Cardiac fibroblast (primary cell): ENCODE data around the gene AGO3.
A peak's percentile ranks its signal among the peaks of the same experiment; 100 is the strongest.

Source experiments
- DNase-seq, 2 donors: peaks; one replicate each; pipeline versions ENCODE4 v3.0.0 to v3.0.0-alpha.2; 2010; ENCODE audit warnings: low read depth in 2 of 2
- H3K4me3 ChIP-seq, 2 donors: replicated peaks in 1 of 2; 1 replicate in 1 of 2; 2 replicates in 1 of 2; pipeline ENCODE4 v1.5.1; 2011; ENCODE audit warnings: low read depth in 2 of 2, low read length in 2 of 2, mild to moderate bottlenecking in 2 of 2, moderate library complexity in 1 of 2
- TF ChIP-seq, protein P1 (sequence below): IDR thresholded peaks from one replicate; pipeline ENCODE4 v1.5.1; 2011; ENCODE audit warnings: low read depth, mild to moderate bottlenecking, low read length, inconsistent platforms

The AGO3 gene

DNA sequence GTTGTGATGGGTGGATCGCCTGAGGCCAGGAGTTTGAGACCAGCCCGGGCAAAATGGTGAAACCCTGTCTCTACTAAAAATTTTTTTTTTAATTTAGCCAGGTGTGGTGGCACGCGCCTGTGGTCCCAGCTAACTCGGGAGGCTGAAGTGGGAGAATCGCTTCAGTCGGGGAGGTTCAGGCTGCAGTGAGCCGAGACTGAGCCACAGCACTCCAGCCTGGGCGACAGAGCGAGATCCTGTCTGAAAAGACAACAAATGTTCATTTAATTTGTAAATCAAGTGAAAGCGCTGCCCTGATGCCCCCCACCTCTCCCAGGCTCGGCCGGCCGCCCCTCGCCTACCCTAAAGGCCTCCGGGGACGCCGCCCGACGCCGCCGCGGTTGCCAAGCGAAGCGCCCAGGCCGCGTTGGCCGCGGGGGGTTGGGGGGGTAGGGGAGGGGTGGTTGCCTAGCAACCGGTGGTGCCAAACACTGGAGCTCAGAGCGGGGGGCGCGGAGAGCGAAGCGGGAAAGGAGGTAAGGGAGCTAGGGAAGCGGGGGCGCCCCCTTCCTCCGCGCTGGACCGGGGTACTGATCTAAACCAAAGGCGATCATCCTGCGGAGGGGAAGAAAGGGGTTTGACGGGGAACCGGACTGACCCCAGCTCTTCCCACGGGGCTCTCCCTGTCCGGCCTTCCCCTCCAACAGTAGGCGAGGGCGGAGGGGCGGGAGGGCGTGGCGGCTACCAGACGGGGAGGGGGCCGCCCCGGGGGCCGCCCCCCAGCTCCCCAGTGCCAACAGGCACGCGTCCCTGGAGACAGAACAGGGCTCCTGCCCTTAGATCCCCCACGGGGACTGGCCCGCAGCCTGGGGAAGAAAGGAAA, 153.0 kb downstream of the AGO3 start, which contains the start of gene TEKT2:
Gene TEKT2 (plus strand): TSS at position 460 of the 862 bp plus-strand sequence. CDS start 828 bp downstream, outside the sequence.
- TF ChIP-seq, protein P1, sequence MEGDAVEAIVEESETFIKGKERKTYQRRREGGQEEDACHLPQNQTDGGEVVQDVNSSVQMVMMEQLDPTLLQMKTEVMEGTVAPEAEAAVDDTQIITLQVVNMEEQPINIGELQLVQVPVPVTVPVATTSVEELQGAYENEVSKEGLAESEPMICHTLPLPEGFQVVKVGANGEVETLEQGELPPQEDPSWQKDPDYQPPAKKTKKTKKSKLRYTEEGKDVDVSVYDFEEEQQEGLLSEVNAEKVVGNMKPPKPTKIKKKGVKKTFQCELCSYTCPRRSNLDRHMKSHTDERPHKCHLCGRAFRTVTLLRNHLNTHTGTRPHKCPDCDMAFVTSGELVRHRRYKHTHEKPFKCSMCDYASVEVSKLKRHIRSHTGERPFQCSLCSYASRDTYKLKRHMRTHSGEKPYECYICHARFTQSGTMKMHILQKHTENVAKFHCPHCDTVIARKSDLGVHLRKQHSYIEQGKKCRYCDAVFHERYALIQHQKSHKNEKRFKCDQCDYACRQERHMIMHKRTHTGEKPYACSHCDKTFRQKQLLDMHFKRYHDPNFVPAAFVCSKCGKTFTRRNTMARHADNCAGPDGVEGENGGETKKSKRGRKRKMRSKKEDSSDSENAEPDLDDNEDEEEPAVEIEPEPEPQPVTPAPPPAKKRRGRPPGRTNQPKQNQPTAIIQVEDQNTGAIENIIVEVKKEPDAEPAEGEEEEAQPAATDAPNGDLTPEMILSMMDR = no peak
- peak within 1 kb of the TSS; percentile 51 to 58 for H3K4me3 ChIP-seq

DNA sequence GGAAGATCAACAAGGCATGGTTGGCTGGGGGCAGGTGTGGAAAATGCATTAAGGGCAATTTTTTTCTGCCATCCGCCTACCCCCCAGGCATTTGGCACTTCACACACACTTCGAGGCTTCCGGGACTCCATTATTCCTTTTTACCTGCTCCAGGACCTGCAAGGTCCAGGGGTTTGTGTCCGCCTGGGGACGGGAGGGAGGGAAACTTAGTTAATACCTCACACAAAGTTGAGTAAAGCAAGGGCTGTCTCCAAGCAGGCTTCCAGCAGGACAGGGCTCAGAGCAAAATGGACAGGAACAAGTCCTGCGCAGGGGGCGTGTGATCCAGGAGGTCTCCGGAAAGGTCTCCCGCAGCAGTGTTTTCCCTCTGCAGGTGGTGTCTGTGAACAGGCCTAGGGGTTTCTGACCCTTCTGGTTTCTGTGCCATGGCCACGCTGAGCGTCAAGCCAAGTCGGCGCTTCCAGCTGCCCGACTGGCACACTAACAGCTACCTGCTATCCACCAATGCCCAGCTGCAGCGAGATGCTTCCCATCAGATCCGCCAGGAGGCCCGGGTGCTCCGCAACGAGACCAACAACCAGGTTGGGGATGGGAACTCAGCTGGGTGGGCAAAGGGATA, 153.7 kb downstream of the AGO3 start:
- TF ChIP-seq, protein P1 = no peak
- no peak for DNase-seq
- H3K4me3 ChIP-seq = peak overlapping the region; percentile 51 to 58

More for the DNA sequence above, 153.0 kb downstream of the AGO3 start, which contains the start of gene TEKT2:
- peak in 1 of 2 donors; percentile 53 for DNase-seq

DNA sequence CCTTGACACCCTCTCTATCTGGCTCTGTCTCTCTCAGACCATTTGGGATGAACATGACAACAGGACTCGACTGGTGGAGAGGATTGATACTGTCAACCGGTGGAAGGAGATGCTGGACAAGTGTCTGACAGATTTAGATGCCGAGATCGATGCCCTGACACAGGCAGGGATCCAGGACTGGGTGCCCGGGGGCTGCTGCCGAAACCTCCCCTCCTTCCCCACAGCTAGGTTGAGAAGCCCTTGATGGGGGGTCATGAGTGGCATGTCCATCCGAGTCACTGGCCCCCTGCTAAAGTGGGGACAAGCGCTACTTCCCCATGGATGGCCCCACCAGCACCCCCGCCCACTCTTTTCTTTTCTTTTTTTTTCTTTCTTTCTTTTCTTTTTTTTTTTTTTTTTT, 154.2 kb downstream of the AGO3 start:
- H3K4me3 ChIP-seq = no peak overlapping the region
- DNase-seq = no peak
- TF ChIP-seq, protein P1 = no peak

DNA sequence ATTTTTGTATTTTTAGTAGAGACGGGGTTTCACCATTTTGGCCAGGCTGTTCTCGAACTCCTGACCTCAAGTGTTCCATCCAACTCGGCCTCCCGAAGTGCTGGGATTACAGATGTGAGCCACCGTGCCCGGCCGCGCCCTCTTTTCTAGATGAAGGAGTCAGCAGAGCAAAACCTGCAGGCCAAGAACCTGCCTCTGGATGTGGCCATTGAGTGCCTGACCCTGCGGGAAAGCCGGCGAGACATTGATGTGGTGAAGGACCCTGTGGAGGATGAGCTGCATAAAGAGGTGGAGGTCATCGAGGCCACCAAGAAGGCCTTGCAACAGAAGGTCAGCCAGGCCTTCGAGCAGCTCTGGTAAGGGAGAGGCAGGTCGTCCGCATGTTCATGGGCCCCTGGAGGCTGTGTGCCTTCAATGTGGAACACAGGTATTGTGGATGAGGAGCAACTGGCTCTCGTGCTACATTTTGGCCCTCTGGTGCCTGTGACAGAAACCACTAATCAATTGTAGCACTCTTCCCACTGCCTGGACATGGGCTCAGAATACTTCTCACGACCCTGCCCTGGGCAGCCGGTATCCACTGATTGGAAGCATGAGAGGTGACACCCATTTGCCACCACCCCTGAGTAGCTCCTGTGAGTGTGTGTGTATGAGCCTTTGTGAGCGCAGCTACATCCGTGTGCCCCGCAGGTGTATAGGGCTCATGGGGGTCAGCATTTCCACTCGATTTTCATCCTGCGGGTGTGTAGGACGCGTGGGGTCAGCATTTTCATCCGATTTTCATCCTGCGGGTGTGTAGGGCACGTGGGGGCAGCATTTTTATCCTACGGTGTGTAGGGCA, 155.0 kb downstream of the AGO3 start:
- no peak for DNase-seq
- no peak overlapping the region for H3K4me3 ChIP-seq
- TF ChIP-seq, protein P1 = no peak

DNA sequence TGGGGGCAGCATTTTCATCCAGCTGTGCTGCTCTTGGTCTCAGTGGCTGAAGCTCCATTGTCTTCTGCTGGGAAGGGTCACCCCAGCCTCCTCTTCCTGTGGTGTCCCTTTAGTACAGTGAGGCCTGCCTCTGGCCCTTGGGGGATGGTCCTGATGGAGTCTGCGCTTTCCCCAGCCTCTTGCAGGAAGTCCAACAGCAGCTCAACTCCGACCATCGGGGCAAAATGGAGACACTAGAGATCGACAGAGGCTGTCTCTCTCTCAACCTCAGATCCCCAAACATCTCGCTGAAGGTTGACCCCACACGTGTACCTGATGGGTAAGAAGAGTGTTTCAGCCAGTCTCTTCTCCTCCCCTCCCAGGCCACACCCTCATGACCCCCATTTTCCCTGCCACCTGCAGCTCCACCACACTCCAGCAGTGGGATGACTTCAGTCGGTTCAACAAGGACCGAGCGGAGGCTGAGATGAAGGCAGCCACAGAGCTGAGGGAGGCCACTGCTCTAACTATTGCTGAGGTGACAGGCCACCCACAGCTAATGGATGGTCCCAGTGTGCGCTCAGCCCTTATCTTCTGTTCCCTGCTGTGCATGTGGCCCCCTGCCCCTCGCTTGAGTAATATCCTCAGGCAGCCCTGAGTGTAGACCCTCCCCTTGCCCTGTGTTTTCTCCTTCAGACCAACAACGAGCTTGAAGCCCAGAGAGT, 155.8 kb downstream of the AGO3 start:
- no peak overlapping the region for H3K4me3 ChIP-seq
- TF ChIP-seq, protein P1 = no peak
- no peak for DNase-seq
